Measurements from ENCODE around the gene PHF5A.

The PHF5A gene

GRCh38 chr22:41429951-41430332 lies 38.5 kb downstream of the PHF5A start:
- no peak for TF ChIP-seq MAX (IDR thresholded peaks at IDR 0.05; ENCODE audit: low read depth, low read length)
- no peak for TF ChIP-seq POLR2A (IDR thresholded peaks at IDR 0.05; ENCODE audit: extremely low read depth, insufficient read length)
- no peak for TF ChIP-seq CTCF (IDR thresholded peaks at IDR 0.05; ENCODE audit: low read depth, low read length)
- no peak for TF ChIP-seq MYC (IDR thresholded peaks at IDR 0.05; ENCODE audit: low read depth, low read length)
- H3K4me3 ChIP-seq (ENCODE audit: low read depth, low read length), result no peak overlapping the region
- no peak for DNase-seq (ENCODE audit: low read depth)

- DNase-seq (ENCODE audit: low read depth), result no peak
- TF ChIP-seq CTCF (IDR thresholded peaks at IDR 0.05; ENCODE audit: low read depth, low read length), result no peak
- no peak for TF ChIP-seq MYC (IDR thresholded peaks at IDR 0.05; ENCODE audit: low read depth, low read length)
- TF ChIP-seq POLR2A (IDR thresholded peaks at IDR 0.05; ENCODE audit: extremely low read depth, insufficient read length), result no peak
- TF ChIP-seq MAX (IDR thresholded peaks at IDR 0.05; ENCODE audit: low read depth, low read length), result no peak
- H3K4me3 ChIP-seq (ENCODE audit: low read depth, low read length), result no peak overlapping the region
Observed at GRCh38 chr22:41429232-41429950, 39.1 kb downstream of the PHF5A start.

- TF ChIP-seq CTCF (IDR thresholded peaks at IDR 0.05; ENCODE audit: low read depth, low read length) (no peak), POLR2A (IDR thresholded peaks at IDR 0.05; ENCODE audit: extremely low read depth, insufficient read length) (no peak), MYC (IDR thresholded peaks at IDR 0.05; ENCODE audit: low read depth, low read length) (no peak), MAX (IDR thresholded peaks at IDR 0.05; ENCODE audit: low read depth, low read length) (no peak)
- DNase-seq (ENCODE audit: low read depth), result no peak
- no peak overlapping the region for H3K4me3 ChIP-seq (ENCODE audit: low read depth, low read length)
Observed at GRCh38 chr22:41425660-41426365, 42.7 kb downstream of the PHF5A start.

GRCh38 chr22:41418717-41419116 lies 49.8 kb downstream of the PHF5A start:
- no peak for DNase-seq (ENCODE audit: low read depth)
- H3K4me3 ChIP-seq (ENCODE audit: low read depth, low read length), result no peak overlapping the region
- no peak for TF ChIP-seq CTCF (IDR thresholded peaks at IDR 0.05; ENCODE audit: low read depth, low read length)
- no peak for TF ChIP-seq MYC (IDR thresholded peaks at IDR 0.05; ENCODE audit: low read depth, low read length)
- no peak for TF ChIP-seq POLR2A (IDR thresholded peaks at IDR 0.05; ENCODE audit: extremely low read depth, insufficient read length)
- no peak for TF ChIP-seq MAX (IDR thresholded peaks at IDR 0.05; ENCODE audit: low read depth, low read length)

- H3K4me3 ChIP-seq (ENCODE audit: low read depth, low read length), result no peak overlapping the region
- TF ChIP-seq POLR2A (IDR thresholded peaks at IDR 0.05; ENCODE audit: extremely low read depth, insufficient read length) (no peak), MYC (IDR thresholded peaks at IDR 0.05; ENCODE audit: low read depth, low read length) (no peak), MAX (IDR thresholded peaks at IDR 0.05; ENCODE audit: low read depth, low read length) (no peak), CTCF (IDR thresholded peaks at IDR 0.05; ENCODE audit: low read depth, low read length) (no peak)
- no peak for DNase-seq (ENCODE audit: low read depth)
Observed at GRCh38 chr22:41417622-41418390, 50.7 kb downstream of the PHF5A start.
